SK-N-DZ (cell line): ENCODE data around the gene GCK.
A peak's percentile ranks its signal among the peaks of the same experiment; 100 is the strongest.

ENCODE experiments used
- DNase-seq: peaks from one replicate; pipeline ENCODE4 v3.0.0-alpha.2; 2015; ENCODE audit warnings: low spot score

The GCK gene

DNA sequence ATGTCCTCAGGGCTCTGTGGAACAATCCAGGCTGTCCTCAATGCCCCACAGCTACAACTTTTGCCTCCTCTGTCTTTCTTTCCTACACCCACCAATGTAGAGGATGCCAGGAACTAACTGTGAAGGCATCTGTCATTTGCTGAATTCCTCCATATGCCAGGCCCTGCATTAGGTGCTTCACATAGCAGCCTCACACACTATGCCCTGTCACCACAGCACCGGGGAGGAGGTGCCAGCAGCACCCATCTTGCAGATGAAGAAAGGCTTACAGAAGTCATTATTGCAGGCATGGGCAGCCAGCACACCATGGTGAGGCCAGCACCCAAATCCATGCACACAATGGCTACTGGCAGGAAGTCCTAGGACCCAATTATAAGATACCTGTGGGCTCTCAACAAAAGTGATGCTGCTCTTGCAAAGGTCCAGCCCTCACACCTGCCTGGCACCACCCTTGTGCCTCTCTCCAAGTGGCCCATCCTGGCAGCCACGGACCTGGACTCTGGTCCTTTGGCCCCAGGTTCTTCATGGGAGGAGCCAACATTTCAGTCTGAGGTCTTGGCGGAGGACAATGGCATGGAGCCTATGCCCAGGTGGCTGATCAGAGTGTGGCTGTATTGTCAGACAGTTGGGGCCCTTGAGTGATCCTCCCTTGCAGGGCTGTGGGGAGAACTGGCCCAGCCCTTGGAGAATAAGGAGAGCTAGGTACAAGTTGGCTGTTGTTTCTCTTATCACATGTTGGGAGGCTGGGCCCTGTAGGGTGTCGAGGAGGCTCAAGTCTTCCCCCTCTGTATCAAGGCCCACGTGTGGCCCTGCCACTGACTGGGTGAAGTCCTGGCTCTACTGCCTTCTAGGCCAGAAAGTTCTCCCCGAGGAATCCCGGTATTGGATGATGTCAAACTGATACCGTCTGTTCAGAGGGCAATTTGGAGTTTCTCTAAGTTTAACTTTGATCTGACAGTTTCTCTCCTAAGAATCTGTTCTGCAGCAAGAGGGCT, 33.8 kb downstream of the GCK start:
- no peak for DNase-seq

DNA sequence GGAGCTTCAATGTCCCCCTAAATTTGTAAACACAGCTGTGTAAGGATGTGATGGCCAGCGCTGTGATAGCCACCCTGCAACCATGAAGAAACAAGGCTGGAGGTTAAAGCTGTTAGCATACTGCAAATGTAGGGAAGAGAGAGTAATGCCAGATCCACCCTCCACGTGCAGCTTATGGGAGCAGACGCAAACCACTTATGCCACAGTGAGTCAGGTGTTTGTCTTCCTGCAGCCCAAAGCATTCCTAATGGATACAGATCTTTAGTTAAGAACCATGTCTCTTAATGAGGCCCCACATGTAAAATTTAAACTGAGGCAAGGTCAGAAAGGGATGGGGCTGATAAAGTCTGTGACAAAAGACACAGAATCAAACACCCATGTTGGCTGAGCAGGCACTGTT, 34.5 kb downstream of the GCK start:
- no peak for DNase-seq

DNA sequence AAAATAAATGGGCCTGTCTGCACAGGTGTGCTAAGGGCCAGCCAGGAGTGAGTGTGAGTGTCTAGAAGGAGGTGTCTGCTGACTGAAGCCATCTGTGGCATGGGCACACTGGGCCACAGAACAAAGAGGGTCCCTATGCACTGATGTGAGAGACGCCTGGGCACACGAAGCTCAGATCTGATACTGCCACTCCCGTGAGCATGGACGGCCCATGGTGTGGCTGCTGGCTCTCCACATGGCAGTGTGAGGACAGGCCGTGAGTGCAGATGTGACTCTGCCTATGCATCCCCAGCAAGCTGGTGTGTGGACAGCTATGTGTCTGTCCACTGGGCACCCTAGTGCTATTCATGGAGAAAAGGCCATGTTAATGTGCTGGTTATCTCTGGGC, 35.3 kb downstream of the GCK start:
- no peak for DNase-seq

DNA sequence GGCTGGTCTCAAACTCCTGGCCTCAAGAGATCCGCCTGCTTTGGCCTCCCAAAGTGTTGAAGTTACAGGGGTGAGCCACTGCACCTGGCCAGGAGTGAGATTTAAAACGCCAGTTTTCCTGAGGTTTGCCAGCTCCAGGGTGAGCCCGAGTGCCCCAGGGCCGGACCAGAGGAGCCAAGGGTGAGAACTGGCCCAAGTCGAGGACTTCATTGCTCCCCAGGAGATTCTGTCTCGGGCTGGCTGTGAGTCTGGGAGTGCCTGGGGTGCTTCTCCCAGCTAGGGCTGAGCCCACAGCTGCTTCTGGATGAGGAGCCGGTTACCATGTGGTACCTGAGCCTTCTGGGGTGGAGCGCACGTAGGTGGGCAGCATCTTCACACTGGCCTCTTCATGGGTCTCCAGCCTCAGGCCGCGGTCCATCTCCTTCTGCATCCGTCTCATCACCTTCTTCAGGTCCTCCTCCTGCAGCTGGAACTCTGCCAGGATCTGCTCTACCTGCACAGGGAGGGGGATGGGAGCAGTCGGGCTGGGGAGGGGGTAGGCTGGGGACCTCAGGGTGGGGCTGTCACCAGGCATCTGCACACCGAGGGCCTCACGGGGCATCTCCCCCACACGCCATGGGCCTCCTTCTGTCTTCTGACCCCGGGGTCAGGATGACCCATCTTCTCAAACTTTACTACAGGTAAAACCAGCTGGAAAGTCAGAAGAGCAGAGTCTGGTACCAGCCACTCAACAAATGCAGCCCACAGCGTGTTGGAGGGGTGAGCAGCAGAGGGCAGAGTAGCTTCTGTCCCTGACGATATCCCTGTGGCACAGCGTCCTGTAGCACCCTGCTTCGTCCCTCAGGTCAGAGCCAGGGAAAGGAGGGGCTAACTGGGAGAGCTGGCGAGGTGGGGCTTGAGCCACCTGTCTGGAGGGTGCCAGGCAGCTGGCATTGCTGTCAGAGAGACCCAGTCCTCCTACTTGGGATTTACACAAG, 36.0 kb downstream of the GCK start:
- no peak for DNase-seq

DNA sequence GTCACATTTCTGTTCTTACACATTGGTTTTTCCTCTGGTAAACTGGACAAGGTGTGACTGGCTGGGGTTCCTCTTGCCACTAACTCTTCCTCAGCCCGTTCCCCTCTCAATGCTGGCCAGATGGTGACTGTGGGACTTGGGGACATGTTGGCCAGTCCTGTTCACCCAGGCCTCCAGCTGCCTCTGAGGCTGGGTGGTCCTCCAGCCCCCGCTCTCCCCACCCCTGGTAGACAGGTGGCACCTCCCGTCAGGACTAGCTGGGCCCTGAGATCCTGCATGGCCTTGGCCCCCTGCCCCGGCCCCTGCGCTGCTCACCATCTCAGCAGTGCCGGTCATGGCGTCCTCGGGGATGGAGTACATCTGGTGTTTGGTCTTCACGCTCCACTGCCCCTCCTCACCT, 37.3 kb downstream of the GCK start:
- no peak for DNase-seq

DNA sequence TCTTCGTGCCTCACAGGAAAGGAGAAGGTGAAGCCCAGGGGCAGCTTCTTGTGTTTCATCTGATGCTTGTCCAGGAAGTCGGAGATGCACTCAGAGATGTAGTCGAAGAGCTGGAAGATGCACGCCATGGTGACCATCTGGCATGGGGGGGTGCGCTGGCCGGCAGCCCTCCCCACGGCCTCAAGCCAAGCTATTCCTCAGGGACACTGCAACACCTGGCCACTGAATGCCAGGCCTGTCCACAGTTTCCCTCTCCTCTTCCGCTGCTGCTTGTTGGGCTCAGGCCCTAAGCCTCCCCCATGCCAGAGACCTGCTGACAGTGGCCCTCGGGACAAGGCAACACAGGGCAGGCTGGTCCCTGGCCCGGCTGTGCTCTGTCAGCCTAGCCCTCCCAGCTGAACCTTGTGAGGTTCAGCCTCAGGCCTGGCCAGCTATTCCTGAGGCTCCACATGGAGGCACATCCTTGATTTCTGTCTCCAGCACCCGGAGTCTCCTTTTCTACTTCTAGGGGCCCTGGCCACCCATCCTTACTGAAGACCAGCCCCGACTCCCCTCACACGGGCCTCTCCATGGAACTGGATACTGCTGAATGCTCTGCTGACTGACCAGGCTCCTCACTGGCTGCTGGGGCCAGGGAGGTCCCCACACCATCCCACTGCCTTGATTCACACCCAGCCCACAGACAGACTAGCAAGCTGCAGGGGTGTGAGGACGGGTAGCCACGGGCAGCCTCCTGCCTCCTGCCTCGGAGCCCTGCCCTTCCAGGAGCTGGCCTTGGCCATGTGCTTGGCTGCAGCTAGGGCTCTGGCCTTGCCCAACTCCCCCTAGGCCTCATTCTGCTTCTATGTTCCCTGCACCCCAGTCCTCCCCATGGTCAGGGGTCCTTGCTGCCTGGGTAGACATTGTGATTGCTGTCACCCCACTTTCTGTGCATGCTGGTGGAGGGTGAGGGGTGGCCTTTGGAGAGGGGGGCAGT, 38.0 kb downstream of the GCK start:
- DNase-seq: no peak

DNA sequence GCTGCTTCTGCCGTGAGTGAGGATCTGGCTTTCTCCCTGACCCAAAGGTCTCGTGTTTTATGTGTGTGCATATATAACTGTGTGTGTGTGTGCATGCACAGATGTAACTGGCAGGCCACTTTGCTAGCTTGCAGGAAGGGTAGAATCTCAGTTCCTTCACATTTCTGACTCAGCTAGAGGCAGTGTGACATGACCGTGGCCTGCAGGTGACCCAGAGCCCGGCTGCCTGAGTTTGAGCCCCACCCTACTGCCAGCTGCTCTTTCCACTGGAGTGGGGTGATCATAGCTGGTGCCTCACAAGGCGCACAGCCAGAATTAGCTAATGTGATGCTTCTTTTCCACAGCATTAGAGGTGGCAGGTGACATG, 38.8 kb downstream of the GCK start:
- no peak for DNase-seq

DNA sequence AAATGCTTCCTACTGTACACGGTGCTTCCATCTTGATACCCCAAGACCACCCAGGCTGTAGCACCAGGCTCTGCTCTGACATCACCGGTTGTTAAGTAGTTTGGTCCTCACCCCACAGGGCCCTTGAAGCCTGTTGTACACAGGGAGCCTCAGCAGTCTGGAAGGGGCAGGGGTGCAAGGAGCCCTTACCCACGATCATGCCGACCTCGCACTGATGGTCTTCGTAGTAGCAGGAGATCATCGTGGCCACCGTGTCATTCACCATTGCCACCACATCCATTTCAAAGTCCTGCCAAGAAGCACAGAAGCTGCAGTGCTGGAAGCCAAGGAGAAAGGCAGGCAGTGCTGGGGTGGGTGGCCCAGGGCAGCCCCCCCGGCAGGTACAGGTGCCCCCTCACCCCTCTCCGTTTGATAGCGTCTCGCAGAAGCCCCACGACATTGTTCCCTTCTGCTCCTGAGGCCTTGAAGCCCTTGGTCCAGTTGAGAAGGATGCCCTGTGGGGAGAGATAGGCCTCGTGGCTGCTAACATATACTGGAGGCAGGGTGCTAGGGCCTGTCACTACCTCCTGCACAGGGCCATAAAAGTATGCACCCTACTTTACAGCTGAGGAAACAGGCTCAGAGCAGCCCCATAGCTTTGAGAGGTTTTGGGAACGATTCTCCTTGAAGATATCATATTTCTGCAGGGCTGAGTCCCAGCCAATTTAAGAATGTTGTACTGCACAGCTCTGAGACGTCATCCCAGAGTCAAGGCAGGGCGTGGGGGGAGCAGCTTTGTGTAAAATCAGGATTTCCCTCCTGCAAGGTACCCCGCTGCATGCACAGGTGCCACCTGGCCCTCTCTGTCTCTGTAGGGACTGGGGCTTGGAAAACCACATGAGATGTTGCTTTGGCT, 39.4 kb downstream of the GCK start:
- DNase-seq: no peak

DNA sequence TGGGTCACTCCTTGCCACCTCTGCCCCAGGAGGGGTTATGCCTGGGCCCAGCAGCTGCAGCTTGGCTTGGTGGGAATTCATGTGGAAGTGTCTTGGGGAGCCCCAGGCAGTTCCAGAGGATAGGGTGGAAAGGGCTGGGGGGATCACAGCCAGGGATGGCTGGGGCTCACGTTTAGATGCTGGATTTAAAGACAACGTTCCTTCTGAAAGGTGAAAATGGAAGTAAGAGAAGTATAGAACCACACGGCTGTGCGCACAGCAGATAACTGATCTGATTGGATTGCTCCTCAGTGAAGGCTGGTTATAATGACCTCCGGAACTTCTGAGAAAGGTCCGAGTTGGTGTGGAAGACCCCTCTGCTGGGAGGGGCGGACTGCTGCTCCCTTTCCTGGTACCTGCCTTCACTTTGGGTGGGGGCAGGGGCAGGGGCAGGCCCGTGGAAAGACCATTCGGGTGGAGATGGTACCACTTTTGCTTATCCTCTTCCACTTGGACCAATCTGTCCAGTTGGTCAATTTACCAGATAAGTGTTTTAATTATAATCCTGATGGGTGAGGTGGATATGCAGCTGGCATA, 40.2 kb downstream of the GCK start:
- no peak for DNase-seq

DNA sequence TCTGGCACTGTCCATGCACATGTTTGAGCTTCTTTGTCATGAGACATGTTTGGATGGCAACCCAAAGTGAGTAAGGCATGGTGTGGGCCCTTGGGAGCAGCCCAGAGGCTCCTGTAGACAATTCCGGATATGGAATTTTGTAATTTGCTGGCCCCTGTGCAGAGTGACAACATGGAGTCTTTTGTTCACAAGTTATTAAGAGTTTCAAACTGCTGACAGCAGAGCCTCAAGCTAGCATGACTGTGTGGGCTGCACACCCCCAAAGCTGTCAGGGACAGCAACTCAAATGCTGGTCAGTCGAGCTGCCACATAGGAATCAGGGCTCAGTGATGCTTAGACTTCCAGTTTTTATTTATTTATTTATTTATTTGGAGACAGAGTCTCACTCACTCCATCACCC, 41.1 kb downstream of the GCK start:
- no peak for DNase-seq

DNA sequence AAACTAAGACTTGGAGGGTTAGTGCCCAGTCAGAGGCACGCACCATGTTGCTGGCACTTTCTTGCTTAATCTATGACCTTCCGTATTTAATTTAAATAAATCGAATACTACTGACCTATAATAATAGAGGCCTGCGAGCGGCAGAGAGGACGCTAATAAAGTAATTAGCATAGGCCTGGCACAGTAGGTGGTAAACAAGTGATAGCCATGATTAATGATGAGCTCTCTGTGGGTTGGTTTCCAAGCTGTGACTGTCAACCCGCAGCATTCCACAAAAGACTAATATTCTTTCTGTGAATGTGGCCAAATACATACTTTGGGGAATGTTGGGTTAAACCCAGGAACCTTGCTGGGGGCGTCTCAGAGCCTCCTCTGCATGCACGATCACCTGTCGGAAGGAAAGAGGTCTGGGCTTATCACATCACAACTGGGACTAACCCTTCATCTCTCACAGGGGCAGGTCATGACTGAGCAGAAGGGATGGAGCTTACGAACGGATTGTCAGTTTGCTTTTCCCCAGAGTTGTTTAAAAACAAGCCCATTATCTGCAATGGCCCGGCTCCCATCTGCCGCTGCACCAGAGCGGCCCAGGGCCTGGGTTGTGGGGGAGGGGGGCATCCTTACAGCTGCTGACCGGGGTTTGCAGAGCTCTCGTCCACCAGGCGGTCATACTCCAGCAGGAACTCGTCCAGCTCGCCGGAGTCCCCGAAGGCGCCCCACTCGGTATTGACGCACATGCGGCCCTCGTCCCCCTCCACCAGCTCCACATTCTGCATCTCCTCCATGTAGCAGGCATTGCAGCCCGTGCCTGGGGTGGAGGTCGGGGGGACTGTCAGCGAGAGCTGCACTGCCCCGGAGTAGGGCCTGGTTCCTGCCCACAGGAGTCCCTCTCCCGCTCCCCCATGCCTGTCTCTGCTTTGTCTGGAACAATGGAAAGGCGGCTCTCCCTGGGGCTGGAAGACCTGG, 41.9 kb downstream of the GCK start:
- peak; percentile 54 for DNase-seq

DNA sequence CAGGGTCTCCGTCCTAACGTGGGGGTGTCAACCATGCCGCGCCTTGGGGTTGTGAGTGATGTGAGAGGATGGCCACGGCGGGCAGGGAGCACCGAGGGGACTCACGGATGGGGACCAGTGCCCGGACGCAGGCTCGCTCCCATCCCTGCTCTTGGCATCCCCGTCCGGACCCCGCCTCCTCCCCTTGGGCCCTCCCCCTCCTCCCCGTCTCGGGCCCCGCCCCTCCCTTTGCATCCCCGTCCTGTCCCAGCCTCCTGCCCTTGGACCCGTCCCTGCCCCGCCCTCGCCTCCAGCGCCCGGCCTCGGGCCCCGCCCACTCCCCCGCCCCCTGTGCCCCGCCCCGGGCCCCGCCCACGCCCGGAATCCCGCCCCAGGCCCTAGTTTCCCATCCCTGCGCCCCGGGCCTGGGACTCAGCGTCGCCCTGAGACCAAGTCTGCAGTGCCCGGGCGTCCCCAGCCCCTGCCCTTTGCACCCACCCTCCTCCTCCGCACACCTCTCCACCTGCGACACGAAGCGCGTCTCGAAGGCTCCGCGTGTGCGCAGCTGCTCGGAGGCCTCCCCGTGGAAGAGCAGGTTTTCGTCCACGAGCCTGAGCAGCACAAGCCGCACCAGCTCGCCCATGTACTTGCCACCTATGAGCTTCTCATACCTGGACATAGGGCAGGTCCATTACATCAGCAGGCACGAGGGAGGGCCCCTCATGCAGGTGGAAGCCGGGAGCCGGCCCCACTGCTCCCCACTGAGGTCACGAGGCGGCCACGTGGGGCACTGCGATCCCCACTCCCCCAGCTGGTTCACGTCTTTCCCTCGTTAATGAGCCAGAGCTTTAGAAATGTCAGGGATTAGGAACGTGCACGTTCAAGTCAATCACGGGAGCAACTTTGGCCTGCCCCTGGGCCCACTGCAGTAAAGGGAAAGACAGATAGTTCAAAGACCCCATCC, 43.0 kb downstream of the GCK start:
- peak; percentile 44 for DNase-seq

DNA sequence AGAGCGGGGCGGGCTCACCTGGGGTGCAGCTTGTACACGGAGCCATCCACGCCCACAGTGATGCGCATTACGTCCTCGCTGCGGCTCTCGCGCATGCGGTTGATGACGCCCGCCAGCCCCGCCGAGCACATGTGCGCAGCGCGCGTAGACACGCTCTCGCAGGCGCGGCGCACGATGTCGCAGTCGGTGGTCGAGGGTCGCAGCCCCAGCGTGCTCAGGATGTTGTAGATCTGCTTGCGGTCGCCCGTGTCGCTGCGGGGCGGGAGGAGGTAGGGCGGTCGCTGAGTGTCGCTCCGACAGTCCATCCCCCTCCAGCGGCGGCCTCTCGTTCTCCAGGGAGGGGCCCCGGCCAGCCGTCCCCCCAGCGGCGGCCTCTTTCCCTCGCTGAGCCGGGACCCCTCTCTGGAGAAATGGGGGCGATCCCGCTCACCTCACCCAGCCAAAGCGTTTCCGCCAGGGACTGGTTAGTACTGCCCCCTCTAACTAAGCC, 43.7 kb downstream of the GCK start:
- no peak for DNase-seq

DNA sequence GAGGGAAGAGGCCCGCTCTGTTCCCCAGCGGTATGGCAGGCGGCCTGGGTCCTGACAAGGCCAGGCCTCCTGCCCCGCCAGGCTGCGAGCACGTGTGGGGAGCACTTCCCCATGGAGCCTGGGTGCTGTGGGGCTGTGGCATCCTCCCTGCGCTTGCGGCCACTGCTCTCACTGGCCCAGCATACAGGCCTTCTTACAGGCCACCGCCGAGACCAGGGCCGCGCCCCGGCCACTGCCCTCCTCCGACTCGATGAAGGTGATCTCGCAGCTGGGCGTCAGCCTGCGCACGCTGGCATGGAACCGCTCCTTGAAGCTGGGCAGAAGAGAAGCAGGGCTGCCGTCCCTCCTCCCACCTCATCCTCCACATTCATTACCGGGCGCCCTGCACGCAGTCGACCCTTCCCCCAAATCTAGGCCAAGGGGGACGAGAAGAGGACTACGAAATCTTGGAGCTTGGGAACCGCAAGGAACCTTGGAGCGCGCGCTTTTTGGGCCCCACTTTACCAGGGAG, 44.2 kb downstream of the GCK start:
- no peak for DNase-seq

DNA sequence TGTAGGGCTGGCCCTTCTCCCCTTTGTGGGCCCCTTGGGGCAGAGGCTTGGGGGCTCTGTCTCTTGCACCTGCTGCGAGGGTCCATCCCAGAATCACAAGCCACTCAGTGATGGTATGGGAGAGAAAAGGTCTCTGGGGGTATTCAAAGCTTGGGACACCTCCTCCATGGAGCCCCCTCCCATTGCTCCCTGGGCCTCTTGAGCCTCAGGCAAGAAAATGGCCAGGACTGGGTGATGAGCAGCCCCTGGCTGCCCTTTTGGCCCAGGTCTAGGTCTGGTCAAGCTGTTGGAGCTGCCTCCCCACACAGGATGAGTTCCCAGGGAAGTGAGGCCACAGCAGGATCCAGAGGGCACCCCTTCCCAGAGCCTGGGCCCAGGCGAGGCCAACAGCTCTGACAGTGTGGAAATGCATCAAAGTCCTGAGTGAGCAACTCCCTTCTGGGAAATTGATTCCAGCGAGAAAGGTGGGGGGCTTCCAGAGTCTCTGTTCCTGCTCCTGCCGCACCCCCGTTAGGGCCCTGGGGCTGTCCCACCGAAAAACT, 44.7 kb downstream of the GCK start:
- DNase-seq: no peak

DNA sequence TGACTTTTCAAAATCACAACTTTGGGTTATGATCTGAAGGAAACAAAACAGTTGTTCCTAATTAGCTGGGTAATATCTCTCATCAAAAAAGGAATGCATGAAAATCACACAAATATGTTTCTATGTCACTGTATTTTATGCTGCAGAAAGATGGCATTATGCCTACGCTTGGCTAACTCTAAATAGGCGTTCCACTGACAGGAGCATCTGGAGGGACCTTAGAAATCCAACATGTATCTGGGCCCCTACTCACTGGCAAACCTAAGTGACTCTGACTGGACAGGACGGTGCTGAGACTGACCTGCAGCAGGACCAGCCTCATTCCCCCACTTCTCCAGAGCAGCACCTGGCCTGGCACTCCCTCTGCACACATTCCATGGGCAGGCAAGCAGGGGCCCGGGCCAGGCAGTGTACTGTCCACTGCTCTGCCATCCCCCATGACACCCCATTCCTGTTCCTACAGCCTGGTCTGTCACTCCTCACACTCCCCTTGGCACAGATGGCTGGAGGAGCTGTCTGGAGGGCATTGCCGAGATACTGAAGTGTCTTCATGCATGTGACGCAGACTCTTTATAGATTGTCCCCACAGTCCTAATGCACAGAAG, 45.5 kb downstream of the GCK start:
- DNase-seq: no peak
